Keratinocyte (primary cell): ENCODE measurements around the gene CDA. TPM values are rescaled to one million over a fixed set of nuclear protein-coding genes. Genes with fewer than 3 reads are reported as not detected.

Experiments
- DNase-seq: peaks from one replicate; pipeline ENCODE4 v3.0.0-alpha.2; 2011; ENCODE audit warnings: low read depth, missing footprints, low spot score
- FAIRE-seq: peaks from 2 replicates; lab custom pipeline; 2011; peaks lifted over from hg19 to GRCh38; lab: Jason Lieb, UNC
- H2AFZ ChIP-seq: 2 replicates; pipeline ENCODE4 v1.6.0; 2012; ENCODE audit warnings: low read length, control low read depth, inconsistent platforms; ENCODE audit not compliant: control insufficient read depth
- H3K27ac ChIP-seq: 2 replicates; pipeline ENCODE4 v1.5.1; 2011; ENCODE audit warnings: low read length; ENCODE audit not compliant: control insufficient read depth, insufficient read depth
- H3K27me3 ChIP-seq: 3 replicates; pipeline ENCODE4 v1.6.0; 2011; ENCODE audit warnings: low read length; ENCODE audit not compliant: control insufficient read depth, insufficient read depth; ENCODE audit errors: extremely low read depth
- H3K36me3 ChIP-seq, 2 experiments: 2 replicates in 1 of 2; 3 replicates in 1 of 2; pipeline ENCODE4 v1.5.1; 2011; ENCODE audit warnings: low read length in 2 of 2, mild to moderate bottlenecking in 1 of 2; ENCODE audit not compliant: control insufficient read depth in 2 of 2, insufficient read depth in 2 of 2; ENCODE audit errors: extremely low read depth in 1 of 2
- H3K4me1 ChIP-seq: 3 replicates; pipeline ENCODE4 v1.5.1; 2011; ENCODE audit warnings: low read length; ENCODE audit not compliant: control insufficient read depth, insufficient read depth; ENCODE audit errors: extremely low read depth
- H3K4me2 ChIP-seq: 3 replicates; pipeline ENCODE4 v1.6.0; 2011; ENCODE audit warnings: low read depth, low read length; ENCODE audit not compliant: control insufficient read depth, insufficient read depth; ENCODE audit errors: extremely low read depth
- H3K4me3 ChIP-seq, 3 experiments: fragments of 200-600 bp in 1 of 3; sonication (generic) in 1 of 3; 2 replicates in 2 of 3; 3 replicates in 1 of 3; pipeline ENCODE4 v1.5.1; 2011 to 2016; ENCODE audit warnings: low read length in 3 of 3, mild to moderate bottlenecking in 3 of 3, control low read depth in 2 of 3, inconsistent platforms in 1 of 3, low read depth in 1 of 3, mixed read lengths in 1 of 3, mixed run types in 1 of 3, moderate library complexity in 1 of 3; ENCODE audit not compliant: control insufficient read depth in 2 of 3, insufficient read depth in 2 of 3; ENCODE audit errors: extremely low read depth in 1 of 3
- H3K79me2 ChIP-seq: 2 replicates; pipeline ENCODE4 v1.6.0; 2012; ENCODE audit warnings: low read length; ENCODE audit not compliant: control insufficient read depth, insufficient read depth
- H3K9ac ChIP-seq: 3 replicates; pipeline ENCODE4 v1.6.0; 2011; ENCODE audit warnings: low read length; ENCODE audit not compliant: control insufficient read depth, insufficient read depth; ENCODE audit errors: extremely low read depth
- H3K9me1 ChIP-seq: 3 replicates; pipeline ENCODE4 v1.6.0; 2011; ENCODE audit warnings: low read length; ENCODE audit not compliant: control insufficient read depth, insufficient read depth; ENCODE audit errors: extremely low read depth
- H3K9me3 ChIP-seq: 2 replicates; pipeline ENCODE4 v1.5.1; 2012; ENCODE audit warnings: low read depth, low read length; ENCODE audit not compliant: control insufficient read depth
- H4K20me1 ChIP-seq: 3 replicates; pipeline ENCODE4 v1.6.0; 2011; ENCODE audit warnings: low read length; ENCODE audit not compliant: control insufficient read depth, insufficient read depth; ENCODE audit errors: extremely low read depth
- EZH2 ChIP-seq: IDR thresholded peaks from one replicate; pipeline ENCODE4 v1.6.1; 2012; ENCODE audit warnings: inconsistent platforms, mild to moderate bottlenecking, low read length, moderate library complexity
- dilution Hi-C: fragments of 300-500 bp; cut with MboI; formaldehyde crosslinking; loops from one replicate; pipeline ENCODE4 v1.7.0; 2020; ENCODE audit warnings: low sequenced_read_pairs; ENCODE audit not compliant: extremely low pct_ligation_motif_present
- polyA plus RNA-seq, 5 experiments: library from polyadenylated mRNA; depleted of rRNA in 3 of 5; stranded (reverse) in 3 of 5; stranded (forward) in 1 of 5; unstranded in 1 of 5; fragments of >200 nt; gene quantifications; 1 replicate in 1 of 5; 2 replicates in 3 of 5; 3 replicates in 1 of 5; pipeline versions ENCODE4 v1.2.1 to v1.2.3, GENCODE V29; 2011 to 2012; ENCODE audit warnings: missing spikeins in 2 of 5, low read depth in 1 of 5, low replicate concordance in 1 of 5
- TF ChIP-seq, protein P1 (sequence below), 3 experiments: IDR thresholded peaks in 1 of 3; conservative IDR thresholded peaks in 1 of 3; optimal IDR thresholded peaks in 1 of 3; 2 replicates in 2 of 3; 3 replicates in 1 of 3; pipeline versions ENCODE3 to v1.5.1; 2011; ENCODE audit warnings: low read length in 3 of 3, mild to moderate bottlenecking in 3 of 3, moderate library complexity in 2 of 3, control low read depth in 1 of 3, inconsistent platforms in 1 of 3; ENCODE audit not compliant: insufficient read depth in 2 of 3; ENCODE audit errors: extremely low read depth in 1 of 3

CDA gene
- polyA plus RNA-seq, 1 donor (not counting 4 experiments of a cell fraction or from before 2014, with no cell fraction given): 44.9 TPM

DNA sequence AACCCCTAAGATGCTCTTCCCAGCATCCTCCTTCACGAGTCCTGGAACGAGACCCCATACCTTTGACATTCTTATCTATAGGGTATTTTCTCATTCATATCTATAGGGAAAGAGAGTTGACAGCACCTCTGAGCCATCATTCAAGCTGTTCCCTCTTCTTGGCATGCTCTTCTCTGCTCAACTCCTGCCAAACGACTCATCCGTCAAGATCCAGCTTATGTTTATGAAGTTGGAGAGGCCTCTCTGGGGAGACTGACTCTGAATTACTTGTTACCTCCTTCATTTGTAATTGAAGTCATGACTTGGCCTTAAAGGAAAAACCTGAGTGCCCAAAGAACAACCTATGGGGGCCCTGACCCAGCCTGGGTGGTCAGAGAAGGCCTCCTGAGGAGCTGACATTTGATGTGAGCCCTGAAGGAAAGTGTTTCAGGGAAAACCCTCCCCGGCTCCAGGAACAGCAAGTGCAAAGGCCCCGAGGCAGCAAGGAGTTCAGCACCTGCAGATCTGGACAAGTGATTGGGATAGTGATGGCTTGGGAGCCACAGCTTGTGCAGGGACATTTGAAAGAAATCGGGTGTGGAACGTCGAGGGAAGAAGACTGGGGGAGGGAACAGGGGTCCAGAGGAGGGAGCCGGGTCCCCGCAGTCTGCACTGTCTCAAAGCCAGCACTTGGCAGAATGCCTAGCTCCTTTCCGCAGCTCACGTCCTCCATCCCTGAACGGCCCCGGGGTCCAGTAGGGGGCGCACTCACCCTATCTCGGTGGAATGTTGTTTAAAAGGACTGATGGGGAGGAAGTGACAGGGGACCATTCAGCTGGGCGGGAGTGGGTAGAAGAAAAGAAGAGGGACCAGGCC, 14.0 kb upstream of the CDA start:
- no peak overlapping the region for H3K27ac ChIP-seq
- no peak overlapping the region for H3K4me3 ChIP-seq
- no peaks in the 10 kb centered on the region for H3K9me3 ChIP-seq
- no peak overlapping the region for H3K9ac ChIP-seq
- no peak overlapping the region for H2AFZ ChIP-seq
- H3K9me1 ChIP-seq: no peaks in the 10 kb centered on the region
- no peak overlapping the region for H3K4me2 ChIP-seq
- dilution Hi-C loops: no loop called here
- peaks cover 4% of the 10 kb centered on the region for H3K27me3 ChIP-seq
- FAIRE-seq: peak; percentile 64
- no peaks in the 10 kb centered on the region for H4K20me1 ChIP-seq
- H3K4me1 ChIP-seq: peaks cover 12% of the 10 kb centered on the region
- H3K36me3 ChIP-seq: no peaks in the 10 kb centered on the region
- DNase-seq: no peak
- H3K79me2 ChIP-seq: no peaks in the 10 kb centered on the region
- TF ChIP-seq, protein P1, sequence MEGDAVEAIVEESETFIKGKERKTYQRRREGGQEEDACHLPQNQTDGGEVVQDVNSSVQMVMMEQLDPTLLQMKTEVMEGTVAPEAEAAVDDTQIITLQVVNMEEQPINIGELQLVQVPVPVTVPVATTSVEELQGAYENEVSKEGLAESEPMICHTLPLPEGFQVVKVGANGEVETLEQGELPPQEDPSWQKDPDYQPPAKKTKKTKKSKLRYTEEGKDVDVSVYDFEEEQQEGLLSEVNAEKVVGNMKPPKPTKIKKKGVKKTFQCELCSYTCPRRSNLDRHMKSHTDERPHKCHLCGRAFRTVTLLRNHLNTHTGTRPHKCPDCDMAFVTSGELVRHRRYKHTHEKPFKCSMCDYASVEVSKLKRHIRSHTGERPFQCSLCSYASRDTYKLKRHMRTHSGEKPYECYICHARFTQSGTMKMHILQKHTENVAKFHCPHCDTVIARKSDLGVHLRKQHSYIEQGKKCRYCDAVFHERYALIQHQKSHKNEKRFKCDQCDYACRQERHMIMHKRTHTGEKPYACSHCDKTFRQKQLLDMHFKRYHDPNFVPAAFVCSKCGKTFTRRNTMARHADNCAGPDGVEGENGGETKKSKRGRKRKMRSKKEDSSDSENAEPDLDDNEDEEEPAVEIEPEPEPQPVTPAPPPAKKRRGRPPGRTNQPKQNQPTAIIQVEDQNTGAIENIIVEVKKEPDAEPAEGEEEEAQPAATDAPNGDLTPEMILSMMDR (optimal IDR thresholded peaks at IDR 0.05 in 1 of 3, IDR thresholded peaks at IDR 0.05 in 1 of 3, conservative IDR thresholded peaks at IDR 0.05 in 1 of 3; ENCODE audit: extremely low read depth in 1 of 3, insufficient read depth in 2 of 3, low read length in 3 of 3): peak; percentile 84 to 94 (median 88)
- TF ChIP-seq EZH2: no peak

DNA sequence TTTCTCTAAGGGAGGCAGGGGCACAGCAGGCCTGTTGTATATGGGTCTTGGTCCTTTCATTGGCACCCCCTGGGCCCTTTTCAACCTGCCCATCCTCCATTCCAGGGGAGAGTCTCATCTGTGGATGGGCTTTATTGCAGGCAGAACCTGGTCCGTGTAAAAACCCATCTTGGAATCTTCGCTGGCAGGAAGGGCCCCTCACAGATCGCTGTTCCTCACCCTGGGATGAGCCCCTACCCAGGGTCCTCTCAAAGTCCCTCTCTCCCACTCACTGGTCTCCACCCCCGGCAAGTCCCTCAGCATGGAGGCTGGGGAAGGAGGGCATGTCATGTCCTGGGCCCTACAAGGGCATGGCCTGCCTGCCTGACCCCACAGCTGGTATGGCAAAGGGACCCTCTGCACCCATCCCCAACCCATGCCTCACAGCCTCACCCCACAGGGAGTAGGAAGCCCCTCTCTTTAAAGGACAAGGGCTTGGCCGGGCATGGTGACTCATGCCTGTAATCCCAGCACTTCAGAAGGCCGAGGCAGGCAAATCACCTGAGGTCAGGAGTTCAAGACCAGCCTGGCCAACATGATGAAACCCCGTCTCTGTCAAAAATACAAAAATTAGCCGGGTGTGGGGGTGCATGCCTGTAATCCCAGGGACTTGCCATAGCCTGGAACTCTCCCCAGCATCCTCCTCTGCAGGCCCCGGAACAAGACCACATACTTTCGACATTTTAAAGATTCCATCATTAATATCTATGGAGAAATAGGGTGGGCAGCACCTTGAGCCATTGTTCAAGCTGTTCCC, 13.2 kb upstream of the CDA start:
- Histone ChIP-seq H3K4me3 (no peak overlapping the region), H3K4me1 (peaks cover 12% of the 10 kb centered on the region), H3K27me3 (peaks cover 3% of the 10 kb centered on the region), H3K36me3 (no peaks in the 10 kb centered on the region), H3K4me2 (no peak overlapping the region), H3K79me2 (no peaks in the 10 kb centered on the region), H2AFZ (no peak overlapping the region), H3K9ac (no peak overlapping the region), H3K27ac (no peak overlapping the region), H4K20me1 (no peaks in the 10 kb centered on the region), H3K9me1 (no peaks in the 10 kb centered on the region), H3K9me3 (no peaks in the 10 kb centered on the region)
- TF ChIP-seq, protein P1 (optimal IDR thresholded peaks at IDR 0.05 in 1 of 3, IDR thresholded peaks at IDR 0.05 in 1 of 3, conservative IDR thresholded peaks at IDR 0.05 in 1 of 3; ENCODE audit: extremely low read depth in 1 of 3, insufficient read depth in 2 of 3, low read length in 3 of 3): no peak
- TF ChIP-seq EZH2: no peak
- dilution Hi-C loops: no loop called here
- DNase-seq (no peak), FAIRE-seq (no peak)
